ENCODE data around the gene CLEC18C.
"Not testable (repeated sequence)": the region's sequence is repeated elsewhere in the genome, so short reads cannot be mapped to it uniquely, and the experiment has no call there.

Gene CLEC18C

DNA sequence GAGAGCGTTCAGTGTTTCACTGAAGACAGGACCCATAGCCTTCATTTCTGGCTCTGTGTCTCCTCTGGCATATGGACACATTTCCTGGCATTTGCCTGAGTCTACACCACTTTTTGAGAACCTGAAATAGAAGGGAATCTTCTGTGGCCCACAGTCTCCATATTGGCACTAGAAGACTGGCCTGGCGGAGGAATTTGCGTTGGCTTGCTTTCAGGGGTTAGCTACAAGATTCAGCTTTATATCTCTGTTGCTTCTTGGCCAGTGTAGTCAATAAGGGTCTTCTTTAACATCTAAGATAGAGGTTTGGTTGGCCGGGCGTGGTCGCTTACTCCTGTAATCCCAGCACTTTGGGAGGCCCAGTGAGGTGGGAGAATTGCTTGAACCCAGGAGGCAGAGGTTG, 12.8 kb upstream of the CLEC18C start:
- Histone ChIP-seq H3K27me3 (ENCODE audit: control insufficient read depth in 1 of 2, insufficient read depth in 2 of 2, low read length in 2 of 2) (no peaks in the 10 kb centered on the region), H3K36me3 (ENCODE audit: insufficient read depth, low read length) (peaks cover 58% of the 10 kb centered on the region), H3K4me1 (ENCODE audit: insufficient read depth, low read length) (no peaks in the 10 kb centered on the region), H3K4me3 (ENCODE audit: low read depth in 1 of 2, low read length in 2 of 2) (no peak overlapping the region), H3K27ac (ENCODE audit: low read depth, low read length) (no peak overlapping the region), H3K9ac (ENCODE audit: low read length) (no peak overlapping the region), H3K9me3 (ENCODE audit: low read length) (no peaks in the 10 kb centered on the region)

- Histone ChIP-seq H3K36me3 (ENCODE audit: insufficient read depth, low read length) (peaks cover 54% of the 10 kb centered on the region), H3K9me3 (ENCODE audit: low read length) (no peaks in the 10 kb centered on the region), H3K4me3 (ENCODE audit: low read depth in 1 of 2, low read length in 2 of 2) (no peak overlapping the region), H3K4me1 (ENCODE audit: insufficient read depth, low read length) (no peaks in the 10 kb centered on the region), H3K27me3 (ENCODE audit: control insufficient read depth in 1 of 2, insufficient read depth in 2 of 2, low read length in 2 of 2) (no peaks in the 10 kb centered on the region), H3K9ac (ENCODE audit: low read length) (no peak overlapping the region), H3K27ac (ENCODE audit: low read depth, low read length) (no peak overlapping the region)
These were observed 12.2 kb upstream of the CLEC18C start for GRCh38 chr16:70161350-70161749.

GRCh38 chr16:70162041-70162451, 11.5 kb upstream of the CLEC18C start:
- H3K9ac ChIP-seq (ENCODE audit: low read length): no peak overlapping the region

DNA sequence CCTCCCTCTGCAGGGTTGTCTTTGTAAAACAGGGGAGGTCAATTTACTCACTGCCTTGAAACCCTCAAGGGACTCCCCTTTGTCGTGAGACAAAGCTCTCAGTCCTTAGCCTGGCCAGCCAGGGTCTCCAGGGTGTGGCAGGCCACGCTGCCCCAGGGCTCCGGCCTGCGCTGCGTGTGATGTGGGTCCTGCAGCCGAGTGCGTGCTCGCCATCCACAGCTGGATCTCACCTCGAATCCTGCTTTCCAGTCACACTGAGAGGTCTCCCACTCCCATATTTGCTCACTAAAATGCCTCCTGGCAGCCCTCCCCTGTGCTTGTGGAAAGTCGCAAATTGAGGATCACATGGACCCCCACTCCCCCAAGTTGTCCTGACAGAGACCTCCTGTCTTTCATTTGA, 10.0 kb upstream of the CLEC18C start:
- Histone ChIP-seq H3K9me3 (ENCODE audit: low read length) (no peaks in the 10 kb centered on the region), H3K9ac (ENCODE audit: low read length) (no peak overlapping the region), H3K27ac (ENCODE audit: low read depth, low read length) (no peak overlapping the region), H3K36me3 (ENCODE audit: insufficient read depth, low read length) (peaks cover 31% of the 10 kb centered on the region), H3K4me1 (ENCODE audit: insufficient read depth, low read length) (no peaks in the 10 kb centered on the region), H3K27me3 (ENCODE audit: control insufficient read depth in 1 of 2, insufficient read depth in 2 of 2, low read length in 2 of 2) (no peaks in the 10 kb centered on the region), H3K4me3 (ENCODE audit: low read depth in 1 of 2, low read length in 2 of 2) (no peak overlapping the region)

More at GRCh38 chr16:70162041-70162451, 11.5 kb upstream of the CLEC18C start:
- Histone ChIP-seq H3K4me3 (ENCODE audit: low read depth in 1 of 2, low read length in 2 of 2) (no peak overlapping the region), H3K36me3 (ENCODE audit: insufficient read depth, low read length) (peaks cover 47% of the 10 kb centered on the region), H3K4me1 (ENCODE audit: insufficient read depth, low read length) (no peaks in the 10 kb centered on the region), H3K27ac (ENCODE audit: low read depth, low read length) (no peak overlapping the region), H3K9me3 (ENCODE audit: low read length) (no peaks in the 10 kb centered on the region), H3K27me3 (ENCODE audit: control insufficient read depth in 1 of 2, insufficient read depth in 2 of 2, low read length in 2 of 2) (no peaks in the 10 kb centered on the region)

- H3K4me3 ChIP-seq (ENCODE audit: low read depth in 1 of 2, low read length in 2 of 2); H3K4me1 ChIP-seq (ENCODE audit: insufficient read depth, low read length); H3K9me3 ChIP-seq (ENCODE audit: low read length); H3K27ac ChIP-seq (ENCODE audit: low read depth, low read length); H3K27me3 ChIP-seq (ENCODE audit: control insufficient read depth in 1 of 2, insufficient read depth in 2 of 2, low read length in 2 of 2); H3K9ac ChIP-seq (ENCODE audit: low read length): not testable (repeated sequence)
- H3K36me3 ChIP-seq (ENCODE audit: insufficient read depth, low read length): peaks cover 11% of the 10 kb centered on the region
These were observed 6.9 kb upstream of the CLEC18C start for GRCh38 chr16:70166688-70167087.

DNA sequence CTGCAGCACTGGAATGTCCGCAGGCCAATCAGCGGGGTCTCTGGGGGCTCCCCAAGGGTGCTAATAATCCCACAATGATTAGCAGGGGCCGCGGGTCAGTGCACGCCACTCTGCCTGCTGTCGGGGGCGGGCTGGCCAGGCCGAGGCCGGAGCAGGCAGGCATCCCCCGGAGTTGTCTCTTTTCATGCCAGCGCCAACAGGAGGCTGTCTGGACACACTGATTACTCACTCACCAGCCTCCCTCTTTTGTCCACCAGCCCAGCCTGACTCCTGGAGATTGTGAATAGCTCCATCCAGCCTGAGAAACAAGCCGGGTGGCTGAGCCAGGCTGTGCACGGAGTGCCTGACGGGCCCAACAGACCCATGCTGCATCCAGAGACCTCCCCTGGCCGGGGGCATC, 329 bp downstream of the CLEC18C start:
- not testable (repeated sequence) for H3K27me3 ChIP-seq (ENCODE audit: control insufficient read depth in 1 of 2, insufficient read depth in 2 of 2, low read length in 2 of 2); H3K27ac ChIP-seq (ENCODE audit: low read depth, low read length); H3K4me1 ChIP-seq (ENCODE audit: insufficient read depth, low read length); H3K9me3 ChIP-seq (ENCODE audit: low read length); H3K4me3 ChIP-seq (ENCODE audit: low read depth in 1 of 2, low read length in 2 of 2); H3K9ac ChIP-seq (ENCODE audit: low read length); H3K36me3 ChIP-seq (ENCODE audit: insufficient read depth, low read length)

GRCh38 chr16:70174387-70174932, 873 bp downstream of the CLEC18C start:
- not testable (repeated sequence) for H3K4me3 ChIP-seq (ENCODE audit: low read depth in 1 of 2, low read length in 2 of 2); H3K4me1 ChIP-seq (ENCODE audit: insufficient read depth, low read length); H3K36me3 ChIP-seq (ENCODE audit: insufficient read depth, low read length); H3K9me3 ChIP-seq (ENCODE audit: low read length); H3K9ac ChIP-seq (ENCODE audit: low read length); H3K27ac ChIP-seq (ENCODE audit: low read depth, low read length); H3K27me3 ChIP-seq (ENCODE audit: control insufficient read depth in 1 of 2, insufficient read depth in 2 of 2, low read length in 2 of 2)

DNA sequence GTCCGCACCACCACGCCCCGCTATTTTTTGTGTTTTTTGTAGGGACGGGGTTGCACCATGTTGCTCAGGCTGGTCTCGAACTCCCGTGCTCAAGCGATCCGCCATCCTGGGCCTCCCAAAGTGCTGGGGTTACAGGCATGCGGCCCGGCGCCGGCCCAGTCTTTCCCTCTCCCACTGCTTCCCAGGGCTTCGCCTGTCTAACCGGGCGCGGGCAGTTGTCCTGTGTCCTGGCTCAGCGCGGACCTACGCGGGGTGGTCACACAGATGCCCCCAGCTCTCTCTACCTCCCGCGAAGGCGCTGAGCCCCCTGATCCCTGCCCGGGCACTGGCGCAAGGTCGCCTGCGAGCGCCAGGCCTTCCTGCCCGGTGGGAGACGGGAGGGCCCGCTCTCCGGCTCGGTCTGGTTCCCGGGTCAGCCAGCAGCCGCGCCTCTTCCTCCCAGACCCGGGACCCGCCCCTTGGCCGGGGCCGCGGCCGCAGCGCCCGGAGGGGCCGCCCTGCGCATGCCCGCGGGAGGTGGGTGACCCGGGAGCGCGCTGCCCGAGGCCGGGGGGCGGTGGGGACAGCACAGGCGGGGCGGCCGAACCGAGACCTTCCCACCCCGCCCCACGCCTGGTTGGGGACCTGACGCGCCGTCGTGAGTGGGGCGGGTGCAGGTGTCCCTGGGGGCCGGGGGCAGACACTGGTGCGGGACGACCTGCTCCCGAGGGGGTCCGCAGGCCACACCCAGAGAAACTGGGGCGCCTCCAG, 14.4 kb downstream of the CLEC18C start:
- H3K9ac ChIP-seq (ENCODE audit: low read length); H3K4me1 ChIP-seq (ENCODE audit: insufficient read depth, low read length); H3K4me3 ChIP-seq (ENCODE audit: low read depth in 1 of 2, low read length in 2 of 2); H3K36me3 ChIP-seq (ENCODE audit: insufficient read depth, low read length); H3K27me3 ChIP-seq (ENCODE audit: control insufficient read depth in 1 of 2, insufficient read depth in 2 of 2, low read length in 2 of 2); H3K9me3 ChIP-seq (ENCODE audit: low read length): not testable (repeated sequence)
- peak overlapping the region; percentile 34 for H3K27ac ChIP-seq (ENCODE audit: low read depth, low read length)

- H3K36me3 ChIP-seq (ENCODE audit: insufficient read depth, low read length); H3K9ac ChIP-seq (ENCODE audit: low read length); H3K4me1 ChIP-seq (ENCODE audit: insufficient read depth, low read length); H3K4me3 ChIP-seq (ENCODE audit: low read depth in 1 of 2, low read length in 2 of 2); H3K27me3 ChIP-seq (ENCODE audit: control insufficient read depth in 1 of 2, insufficient read depth in 2 of 2, low read length in 2 of 2); H3K9me3 ChIP-seq (ENCODE audit: low read length): not testable (repeated sequence)
- peak overlapping the region; percentile 34 for H3K27ac ChIP-seq (ENCODE audit: low read depth, low read length)
These were observed 15.0 kb downstream of the CLEC18C start for GRCh38 chr16:70188608-70188915.

- H3K27me3 ChIP-seq (ENCODE audit: control insufficient read depth in 1 of 2, insufficient read depth in 2 of 2, low read length in 2 of 2); H3K36me3 ChIP-seq (ENCODE audit: insufficient read depth, low read length); H3K27ac ChIP-seq (ENCODE audit: low read depth, low read length); H3K4me1 ChIP-seq (ENCODE audit: insufficient read depth, low read length); H3K9ac ChIP-seq (ENCODE audit: low read length); H3K4me3 ChIP-seq (ENCODE audit: low read depth in 1 of 2, low read length in 2 of 2); H3K9me3 ChIP-seq (ENCODE audit: low read length): not testable (repeated sequence)
These were observed 17.0 kb downstream of the CLEC18C start for GRCh38 chr16:70190574-70190973.

DNA sequence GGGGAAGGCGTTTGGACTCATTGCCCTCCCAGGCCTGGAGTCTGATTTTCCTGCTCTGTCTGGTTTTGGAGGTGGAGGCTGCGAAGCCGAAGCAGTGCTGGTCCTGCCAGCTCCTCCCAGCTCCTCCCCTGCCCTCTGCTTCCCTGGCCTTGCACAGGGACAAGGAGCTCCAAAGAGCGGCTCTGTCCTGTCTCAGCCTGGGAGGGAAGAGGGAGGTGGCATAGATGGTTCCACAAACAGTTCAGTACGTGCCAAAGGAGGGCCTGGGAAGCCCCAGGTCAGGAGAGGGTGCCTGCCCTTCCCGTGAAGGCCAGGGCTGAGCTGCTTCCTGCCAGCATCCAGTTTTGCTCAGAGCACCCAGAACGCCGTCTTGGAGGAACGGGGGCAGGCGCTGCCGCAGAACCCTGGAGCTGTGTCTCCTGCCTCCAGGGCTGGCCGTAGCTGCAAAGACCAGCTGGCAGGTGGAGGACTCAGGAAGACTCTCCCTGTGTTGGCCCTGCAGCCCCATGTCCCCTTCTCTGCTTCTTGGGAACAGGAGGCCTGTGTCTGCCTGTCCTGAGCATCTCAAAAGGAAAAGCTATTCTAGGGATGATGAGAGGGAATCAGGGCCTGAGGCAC, 23.2 kb downstream of the CLEC18C start:
- H3K36me3 ChIP-seq (ENCODE audit: insufficient read depth, low read length); H3K9me3 ChIP-seq (ENCODE audit: low read length); H3K9ac ChIP-seq (ENCODE audit: low read length); H3K4me1 ChIP-seq (ENCODE audit: insufficient read depth, low read length); H3K27ac ChIP-seq (ENCODE audit: low read depth, low read length); H3K4me3 ChIP-seq (ENCODE audit: low read depth in 1 of 2, low read length in 2 of 2); H3K27me3 ChIP-seq (ENCODE audit: control insufficient read depth in 1 of 2, insufficient read depth in 2 of 2, low read length in 2 of 2): not testable (repeated sequence)

- not testable (repeated sequence) for H3K27ac ChIP-seq (ENCODE audit: low read depth, low read length)
These were observed 24.0 kb downstream of the CLEC18C start for GRCh38 chr16:70197611-70198010.

More at GRCh38 chr16:70197611-70198010, 24.0 kb downstream of the CLEC18C start:
- H3K36me3 ChIP-seq (ENCODE audit: insufficient read depth, low read length); H3K4me1 ChIP-seq (ENCODE audit: insufficient read depth, low read length); H3K4me3 ChIP-seq (ENCODE audit: low read depth in 1 of 2, low read length in 2 of 2); H3K9me3 ChIP-seq (ENCODE audit: low read length); H3K9ac ChIP-seq (ENCODE audit: low read length); H3K27me3 ChIP-seq (ENCODE audit: control insufficient read depth in 1 of 2, insufficient read depth in 2 of 2, low read length in 2 of 2): not testable (repeated sequence)
